ENCODE measurements around the gene PIP5K1C.
A peak's percentile ranks its signal among the peaks of the same experiment; 100 is the strongest.

Gene PIP5K1C, protein sequence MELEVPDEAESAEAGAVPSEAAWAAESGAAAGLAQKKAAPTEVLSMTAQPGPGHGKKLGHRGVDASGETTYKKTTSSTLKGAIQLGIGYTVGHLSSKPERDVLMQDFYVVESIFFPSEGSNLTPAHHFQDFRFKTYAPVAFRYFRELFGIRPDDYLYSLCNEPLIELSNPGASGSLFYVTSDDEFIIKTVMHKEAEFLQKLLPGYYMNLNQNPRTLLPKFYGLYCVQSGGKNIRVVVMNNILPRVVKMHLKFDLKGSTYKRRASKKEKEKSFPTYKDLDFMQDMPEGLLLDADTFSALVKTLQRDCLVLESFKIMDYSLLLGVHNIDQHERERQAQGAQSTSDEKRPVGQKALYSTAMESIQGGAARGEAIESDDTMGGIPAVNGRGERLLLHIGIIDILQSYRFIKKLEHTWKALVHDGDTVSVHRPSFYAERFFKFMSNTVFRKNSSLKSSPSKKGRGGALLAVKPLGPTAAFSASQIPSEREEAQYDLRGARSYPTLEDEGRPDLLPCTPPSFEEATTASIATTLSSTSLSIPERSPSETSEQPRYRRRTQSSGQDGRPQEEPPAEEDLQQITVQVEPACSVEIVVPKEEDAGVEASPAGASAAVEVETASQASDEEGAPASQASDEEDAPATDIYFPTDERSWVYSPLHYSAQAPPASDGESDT

DNA sequence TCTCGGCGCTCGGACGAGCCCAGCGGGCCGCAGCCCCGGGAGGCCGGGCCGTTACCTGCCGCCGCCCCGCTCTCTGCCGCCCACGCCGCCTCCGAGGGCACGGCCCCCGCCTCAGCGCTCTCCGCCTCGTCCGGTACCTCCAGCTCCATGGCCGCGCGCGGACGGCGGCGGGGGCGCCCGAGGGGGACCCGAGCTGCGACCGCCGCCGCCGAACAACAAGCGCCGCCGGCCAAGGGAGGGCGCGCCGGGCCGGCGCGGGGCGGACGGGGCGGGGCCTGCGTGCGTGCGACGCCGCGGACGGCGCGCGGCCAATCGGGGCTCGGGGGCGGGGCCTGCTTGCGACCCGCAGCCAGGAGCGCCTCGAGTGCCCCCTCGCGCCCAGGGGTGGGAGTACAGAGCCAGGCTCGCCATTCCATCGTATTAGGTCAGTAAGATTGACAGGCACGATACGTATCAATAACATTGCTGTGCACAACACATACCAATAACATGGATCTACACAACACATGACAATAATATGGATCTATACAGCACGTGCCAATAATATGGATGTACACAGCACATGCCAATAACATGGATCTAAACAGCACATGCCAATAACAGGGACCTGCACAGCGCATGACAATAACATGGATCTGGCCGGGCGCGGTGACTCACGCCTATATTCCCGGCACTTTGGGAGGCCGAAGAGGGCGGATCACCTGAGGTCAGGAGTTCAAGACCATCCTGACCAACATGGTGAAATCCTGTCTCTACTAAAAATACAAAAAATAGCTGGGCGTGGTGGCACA lies at the start of gene PIP5K1C:
PIP5K1C (minus strand) TSS at position 227 of the 791 bp plus-strand sequence; CDS start at position 149, 78 bp downstream.
- DNase-seq (ENCODE audit: low spot score), result peak; percentile 92

DNA sequence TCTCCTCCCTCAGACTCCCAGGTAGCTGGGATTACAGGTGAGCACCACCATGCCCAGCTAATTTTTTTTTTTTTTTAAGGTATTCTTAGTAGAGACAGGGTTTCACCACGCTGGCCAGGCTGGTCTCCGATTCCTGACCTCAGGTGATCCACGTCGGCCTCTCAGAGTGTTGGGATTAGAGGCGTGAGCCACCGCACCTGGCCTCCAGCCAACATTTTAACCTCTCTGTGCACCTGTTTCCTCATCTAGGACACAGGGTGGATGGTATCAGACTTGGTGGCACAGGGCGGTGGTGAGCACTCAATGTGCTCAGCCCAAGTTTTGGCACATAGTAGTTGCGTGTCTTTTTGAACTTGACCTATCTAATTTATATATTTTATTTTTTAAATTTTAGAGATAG lies 48.7 kb upstream of the PIP5K1C start:
- no peak for DNase-seq (ENCODE audit: low spot score)

DNA sequence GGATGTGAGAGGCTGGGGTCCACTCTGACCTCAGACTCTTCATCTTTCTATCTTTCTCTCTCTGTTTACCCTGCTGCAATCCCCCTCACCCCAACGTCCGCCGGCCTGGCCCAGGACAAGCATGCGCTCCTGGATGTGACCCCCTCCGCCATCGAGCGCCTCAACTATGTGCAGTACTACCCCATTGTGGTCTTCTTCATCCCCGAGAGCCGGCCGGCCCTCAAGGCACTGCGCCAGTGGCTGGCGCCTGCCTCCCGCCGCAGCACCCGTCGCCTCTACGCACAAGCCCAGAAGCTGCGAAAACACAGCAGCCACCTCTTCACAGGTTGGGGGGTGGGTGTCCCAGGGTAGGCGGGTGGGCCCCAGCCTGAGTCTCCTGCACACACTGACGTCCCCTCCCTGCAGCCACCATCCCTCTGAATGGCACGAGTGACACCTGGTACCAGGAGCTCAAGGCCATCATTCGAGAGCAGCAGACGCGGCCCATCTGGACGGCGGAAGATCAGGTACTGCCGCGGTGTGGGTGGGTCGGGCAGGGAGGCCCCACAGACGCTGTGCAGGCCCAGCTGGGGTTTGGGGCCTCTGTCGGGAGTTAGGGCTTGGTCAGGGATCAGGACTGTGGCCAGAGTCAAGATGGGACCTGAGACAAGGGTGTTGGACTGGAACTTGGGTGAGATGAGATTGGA lies 46.2 kb upstream of the PIP5K1C start:
- no peak for DNase-seq (ENCODE audit: low spot score)

- no peak for DNase-seq (ENCODE audit: low spot score)
These were observed 45.2 kb upstream of the PIP5K1C start for GRCh38 chr19:3745363-3746045.

DNA sequence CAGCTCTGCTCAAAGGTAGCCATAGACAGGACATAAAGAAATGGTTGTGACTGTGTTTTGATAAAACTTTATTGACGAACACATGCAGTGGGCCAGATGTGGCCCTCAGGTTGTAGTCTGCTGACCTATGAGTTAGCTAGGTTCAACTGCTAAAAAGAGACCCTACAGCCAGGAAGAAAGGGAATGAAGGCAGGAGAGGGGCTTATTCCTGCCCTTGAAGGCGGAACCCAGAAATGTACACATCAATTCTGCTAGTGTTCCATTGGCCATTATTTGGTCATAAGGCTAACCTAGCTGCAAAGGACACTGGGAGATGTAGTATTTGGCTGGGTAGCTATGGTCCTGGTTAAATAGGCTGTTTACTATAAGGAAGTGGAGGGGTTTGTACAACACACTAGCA lies 43.2 kb upstream of the PIP5K1C start:
- DNase-seq (ENCODE audit: low spot score), result no peak

GRCh38 chr19:3740431-3740830 lies 40.2 kb upstream of the PIP5K1C start:
- no peak for DNase-seq (ENCODE audit: low spot score)

GRCh38 chr19:3738477-3739220 lies 38.4 kb upstream of the PIP5K1C start:
- DNase-seq (ENCODE audit: low spot score), result no peak

GRCh38 chr19:3737487-3738205 lies 37.4 kb upstream of the PIP5K1C start:
- no peak for DNase-seq (ENCODE audit: low spot score)

- no peak for DNase-seq (ENCODE audit: low spot score)
These were observed 35.9 kb upstream of the PIP5K1C start for GRCh38 chr19:3736106-3736724.

DNA sequence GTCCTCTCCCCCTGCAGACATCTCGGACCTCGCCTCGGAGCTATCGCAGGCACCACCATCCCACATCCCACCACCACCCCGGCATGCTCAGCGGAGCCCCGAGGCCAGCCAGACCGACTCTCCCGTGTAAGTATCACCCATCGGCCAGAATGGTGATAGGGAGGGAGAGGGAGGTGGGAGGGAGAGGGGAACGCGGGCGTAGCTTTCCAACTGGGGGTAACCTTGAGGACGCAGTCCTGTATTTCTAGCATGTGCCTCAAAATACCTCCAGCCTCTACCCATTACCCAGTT lies 34.0 kb upstream of the PIP5K1C start:
- no peak for DNase-seq (ENCODE audit: low spot score)

- DNase-seq (ENCODE audit: low spot score), result no peak
These were observed 33.5 kb upstream of the PIP5K1C start for GRCh38 chr19:3733549-3734309.

- DNase-seq (ENCODE audit: low spot score), result no peak
These were observed 31.8 kb upstream of the PIP5K1C start for GRCh38 chr19:3732108-3732507.

DNA sequence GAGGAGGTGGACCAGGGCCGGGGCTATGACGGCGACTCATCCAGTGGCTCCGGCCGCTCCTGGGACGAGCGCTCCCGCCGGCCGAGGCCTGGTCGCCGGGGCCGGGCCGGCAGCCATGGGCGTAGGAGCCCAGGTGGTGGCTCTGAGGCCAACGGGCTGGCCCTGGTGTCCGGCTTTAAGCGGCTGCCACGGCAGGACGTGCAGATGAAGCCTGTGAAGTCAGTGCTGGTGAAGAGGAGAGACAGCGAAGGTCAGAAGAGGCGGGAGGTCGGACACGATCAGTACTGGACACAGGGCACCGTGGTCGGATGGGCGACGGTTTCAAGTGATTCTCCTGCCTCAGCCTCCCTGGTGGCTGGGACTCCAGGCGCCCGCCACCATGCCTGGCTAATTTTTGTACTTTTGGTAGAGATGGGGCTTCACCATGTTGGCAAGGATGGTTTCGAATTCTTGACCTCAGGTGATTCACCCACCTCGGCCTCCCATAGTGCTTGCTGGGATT lies 30.2 kb upstream of the PIP5K1C start:
- DNase-seq (ENCODE audit: low spot score), result no peak

- no peak for DNase-seq (ENCODE audit: low spot score)
These were observed 25.5 kb upstream of the PIP5K1C start for GRCh38 chr19:3725640-3726310.

DNA sequence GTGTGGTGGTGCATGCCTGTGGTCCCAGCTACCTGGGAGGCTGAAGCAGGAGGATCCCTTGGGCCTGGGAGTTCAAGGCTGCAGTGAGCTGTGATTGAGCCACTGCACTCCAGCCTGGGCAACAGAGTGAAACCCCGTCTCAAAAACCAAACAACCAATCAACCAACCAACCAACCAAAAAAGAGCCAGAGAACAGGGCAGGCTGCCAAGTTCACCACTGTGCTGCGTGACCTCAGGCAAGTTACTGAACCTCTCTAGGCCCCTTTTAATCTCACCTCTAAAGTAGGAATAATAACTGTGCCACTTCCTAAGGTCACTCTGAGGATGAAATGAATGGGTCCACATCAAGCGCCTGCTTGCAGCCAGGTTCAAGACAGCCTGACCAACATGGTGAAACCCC lies 24.9 kb upstream of the PIP5K1C start:
- no peak for DNase-seq (ENCODE audit: low spot score)

- DNase-seq (ENCODE audit: low spot score), result no peak
These were observed 23.6 kb upstream of the PIP5K1C start for GRCh38 chr19:3723883-3724282.

DNA sequence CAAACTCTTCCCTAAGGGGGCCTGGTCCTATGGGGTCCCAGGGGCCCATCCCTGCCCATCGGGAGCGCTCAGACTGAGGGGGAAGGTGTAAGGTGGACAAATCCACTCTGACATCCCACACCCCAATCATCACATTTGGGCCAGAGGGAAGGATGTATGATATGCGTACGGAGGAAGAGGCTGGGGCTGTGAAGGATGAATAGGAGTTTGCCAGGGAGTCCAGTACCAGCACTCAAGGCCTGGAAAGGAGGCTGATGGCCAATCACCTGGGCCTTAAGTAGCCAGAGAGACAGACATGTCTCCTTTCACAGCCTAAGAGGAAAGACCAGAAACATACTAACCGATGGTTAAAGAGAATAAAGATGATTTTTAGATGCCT lies 22.8 kb upstream of the PIP5K1C start:
- no peak for DNase-seq (ENCODE audit: low spot score)

GRCh38 chr19:3722443-3723109 lies 22.3 kb upstream of the PIP5K1C start:
- no peak for DNase-seq (ENCODE audit: low spot score)
